Measurements from ENCODE around the gene ANKS6. TPM values are rescaled to one million over a fixed set of nuclear protein-coding genes. Genes with fewer than 3 reads are reported as not detected.

The ANKS6 gene
- total and polyA plus RNA-seq, 2 of the 4 experiments (the other 2 are of a cell fraction) = 9.0 to 23.6 TPM

- TF ChIP-seq RAD21 (IDR thresholded peaks at IDR 0.05; ENCODE audit: low read length) (no peak), USF2 (IDR thresholded peaks at IDR 0.05; ENCODE audit: low read depth, low read length) (no peak), NFE2L2 (IDR thresholded peaks at IDR 0.05; ENCODE audit: low read depth, low read length) (no peak), RCOR1 (IDR thresholded peaks at IDR 0.05; ENCODE audit: insufficient replicate concordance, low read length) (no peak), CHD1 (IDR thresholded peaks at IDR 0.05; ENCODE audit: low read depth, low read length) (no peak), CEBPB (IDR thresholded peaks at IDR 0.05; ENCODE audit: low read depth, low read length) (no peak), CTCF (conservative IDR thresholded peaks at IDR 0.05; ENCODE audit: low read depth, low read length) (no peak), POLR2A (IDR thresholded peaks at IDR 0.05; ENCODE audit: low read depth, low read length) (no peak), RFX5 (IDR thresholded peaks at IDR 0.05; ENCODE audit: low read depth, low read length) (no peak), ELK1 (IDR thresholded peaks at IDR 0.05; ENCODE audit: borderline replicate concordance, low read depth, low read length) (no peak), MAFK (IDR thresholded peaks at IDR 0.05; ENCODE audit: low read depth, low read length) (no peak), FOS (IDR thresholded peaks at IDR 0.05; ENCODE audit: low read depth, low read length) (no peak)
- Histone ChIP-seq H2BK120ac (ENCODE audit: low read depth, low read length) (no peak overlapping the region), H2BK20ac (ENCODE audit: low read depth, low read length) (no peak overlapping the region), H4K91ac (ENCODE audit: insufficient read depth, low read depth, low read length) (no peak overlapping the region), H3K23ac (ENCODE audit: low read depth, low read length) (0 out of 2 replicates have a peak overlapping the region, but pooled peaks have one; percentile 11), H4K8ac (ENCODE audit: low read depth in 2 of 2, low read length in 2 of 2) (no peak overlapping the region), H2AK9ac (replicated peaks; ENCODE audit: low read depth, low read length, poor library complexity) (no peak overlapping the region), H2AFZ (replicated peaks; ENCODE audit: low read length, poor library complexity) (peak overlapping the region; percentile 65), H2BK15ac (ENCODE audit: low read depth, low read length) (no peak overlapping the region), H3K27ac (ENCODE audit: insufficient read depth, low read length) (no peak overlapping the region), H3K79me1 (ENCODE audit: low read depth in 1 of 2, low read length in 2 of 2) (peaks cover 0 to 51% of the 10 kb centered on the region in 2 experiments; a peak in 2 of 4 replicates), H3K9ac (ENCODE audit: low read depth, low read length) (no peak overlapping the region), H4K20me1 (ENCODE audit: insufficient read depth, low read length) (peaks cover 44% of the 10 kb centered on the region), H3K14ac (replicated peaks; ENCODE audit: low read depth, low read length) (no peak overlapping the region), H3K36me3 (ENCODE audit: control insufficient read depth, insufficient read depth, low read length) (no peaks in the 10 kb centered on the region), H2BK5ac (ENCODE audit: low read depth, low read length, poor library complexity, severe bottlenecking) (no peak overlapping the region), H3K4me3 (ENCODE audit: insufficient read depth, low read depth, low read length) (no peak overlapping the region), H3K9me3 (ENCODE audit: control insufficient read depth, insufficient read depth, low read length) (no peaks in the 10 kb centered on the region), H4K5ac (ENCODE audit: low read depth, low read length) (no peak overlapping the region), H3K27me3 (ENCODE audit: control insufficient read depth, insufficient read depth, low read length) (no peaks in the 10 kb centered on the region; the same call in 1 of the 2 replicates), H2AK5ac (ENCODE audit: low read depth, low read length) (no peak overlapping the region), H3K4me1 (ENCODE audit: control insufficient read depth, insufficient read depth, low read length) (peaks cover 6% of the 10 kb centered on the region), H3K56ac (ENCODE audit: extremely low read depth, insufficient read depth, low read length) (no peak overlapping the region), H3K18ac (ENCODE audit: low read depth, low read length) (no peak overlapping the region), H3K9me1 (ENCODE audit: insufficient read depth, low read length) (peaks cover 10% of the 10 kb centered on the region), H3K4me2 (ENCODE audit: low read depth, low read length) (no peak overlapping the region), H3K4ac (ENCODE audit: low read depth, low read length) (no peak overlapping the region)
- in situ Hi-C loops (cut with MboI; ENCODE audit: low sequenced_read_pairs) (no loop called here), intact Hi-C loops (cut with micrococcal nuclease) (no loop called here), dilution Hi-C loops (cut with HindIII; ENCODE audit: low sequenced_read_pairs, unreplicated experiment) (no loop called here)
- ATAC-seq (ENCODE audit: low read depth) (no peak), DNase-seq (peak; percentile 19)
- POLR2A ChIA-PET (ENCODE audit: unreplicated experiment) = no interaction called here
- BruUV-seq (replicated peaks) = no TSS peak
- CTCF ChIA-PET = no interaction called here
- WGBS, 2 experiments (ENCODE audit: extremely low coverage in 2 of 2, insufficient read length in 1 of 2) = no CpG with 5 or more reads among the region's 1 CpG
Measured at GRCh38 chr9:98687911-98688310, 108.4 kb downstream of the ANKS6 start.

All from IMR-90 (cell line).